WTC11 (cell line): ENCODE results near the gene NPAT. TPM values are rescaled to one million over a fixed set of nuclear protein-coding genes. Genes with fewer than 3 reads are reported as not detected.

ENCODE experiments used
- ATAC-seq: fragments of 200-7000 bp; cut with Tn5 transposase; 2 replicates; pipeline ENCODE4 v1.10.0; 2021; ENCODE audit warnings: mild to moderate bottlenecking, moderate library complexity
- CTCF ChIA-PET: fragments of 300-600 bp; sonication (Branson Sonifier 250); formaldehyde crosslinking; loops from one replicate; lab custom pipeline; 2021; ENCODE audit warnings: antibody characterized with exemption; lab: Charles Lee
- POLR2A ChIA-PET: fragments of 350-600 bp; sonication (Branson Sonifier 250); formaldehyde crosslinking; loops from one replicate; lab custom pipeline; 2021; ENCODE audit warnings: antibody characterized with exemption; lab: Charles Lee
- DNase-seq: peaks from one replicate; pipeline ENCODE4 v3.0.0; 2021; ENCODE audit warnings: low spot score
- H3K27ac Mint-ChIP-seq: 2 replicates; pipeline ENCODE4 v1.8.0; 2021; ENCODE audit warnings: mixed read lengths
- H3K27me3 Mint-ChIP-seq: 2 replicates; pipeline ENCODE4 v1.8.0; 2021; ENCODE audit warnings: low read depth, mild to moderate bottlenecking, moderate library complexity, mixed read lengths
- H3K36me3 Mint-ChIP-seq: 2 replicates; pipeline ENCODE4 v1.8.0; 2021; ENCODE audit warnings: mixed read lengths
- H3K4me1 Mint-ChIP-seq: 2 replicates; pipeline ENCODE4 v1.8.0; 2022; ENCODE audit warnings: mixed read lengths
- H3K4me3 Mint-ChIP-seq: 2 replicates; pipeline ENCODE4 v1.8.0; 2021; ENCODE audit warnings: mild to moderate bottlenecking, moderate library complexity, mixed read lengths
- H3K9me3 Mint-ChIP-seq: 2 replicates; pipeline ENCODE4 v1.8.0; 2021; ENCODE audit warnings: mixed read lengths
- AFF4 ChIP-seq: sonication (generic); formaldehyde crosslinking; IDR thresholded peaks from 2 replicates; pipeline ENCODE4 v1.8.1; 2023; ENCODE audit warnings: mild to moderate bottlenecking, missing genetic modification reagents, borderline replicate concordance
- AR ChIP-seq: fragments of 250-450 bp; sonication (Bioruptor Pico); IDR thresholded peaks from 2 replicates; pipeline ENCODE4 v1.9.0; 2021; ENCODE audit warnings: mild to moderate bottlenecking
- CREB1 ChIP-seq: sonication (generic); formaldehyde crosslinking; IDR thresholded peaks from 2 replicates; pipeline ENCODE4 v1.8.0; 2023; ENCODE audit warnings: mild to moderate bottlenecking, missing genetic modification reagents
- CREM ChIP-seq: sonication (generic); formaldehyde crosslinking; IDR thresholded peaks from 2 replicates; pipeline ENCODE4 v1.8.1; 2022; ENCODE audit warnings: mild to moderate bottlenecking, missing genetic modification reagents, moderate library complexity
- E2F4 ChIP-seq: sonication (generic); formaldehyde crosslinking; IDR thresholded peaks from 2 replicates; pipeline ENCODE4 v1.8.1; 2022; ENCODE audit warnings: low read depth, mild to moderate bottlenecking, moderate library complexity, missing genetic modification reagents, borderline replicate concordance
- FOXJ3 ChIP-seq: sonication (generic); formaldehyde crosslinking; IDR thresholded peaks from 2 replicates; pipeline ENCODE4 v1.9.0; 2021; ENCODE audit warnings: missing genetic modification reagents, mild to moderate bottlenecking, borderline replicate concordance
- JUN ChIP-seq: sonication (generic); formaldehyde crosslinking; IDR thresholded peaks from 2 replicates; pipeline ENCODE4 v1.8.0; 2023; ENCODE audit warnings: mild to moderate bottlenecking, missing genetic modification reagents
- KAT7 ChIP-seq: sonication (generic); formaldehyde crosslinking; IDR thresholded peaks from 2 replicates; pipeline ENCODE4 v1.8.1; 2023; ENCODE audit warnings: missing genetic modification reagents, mild to moderate bottlenecking, borderline replicate concordance
- MAX ChIP-seq: sonication (generic); formaldehyde crosslinking; IDR thresholded peaks from 2 replicates; pipeline ENCODE4 v1.8.0; 2022; ENCODE audit warnings: mild to moderate bottlenecking, missing genetic modification reagents
- MYBL2 ChIP-seq: sonication (generic); formaldehyde crosslinking; IDR thresholded peaks from 2 replicates; pipeline ENCODE4 v1.8.1; 2023; ENCODE audit warnings: mild to moderate bottlenecking, moderate library complexity, missing genetic modification reagents
- NFE2L1 ChIP-seq: sonication (generic); formaldehyde crosslinking; IDR thresholded peaks from 2 replicates; pipeline ENCODE4 v1.8.1; 2023; ENCODE audit warnings: missing genetic modification reagents
- SMAD3 ChIP-seq: sonication (generic); formaldehyde crosslinking; IDR thresholded peaks from 2 replicates; pipeline ENCODE4 v1.8.0; 2022; ENCODE audit warnings: missing genetic modification reagents, mild to moderate bottlenecking, borderline replicate concordance
- STAT6 ChIP-seq: sonication (generic); formaldehyde crosslinking; conservative IDR thresholded peaks from 2 replicates; pipeline ENCODE4 v1.8.1; 2023; ENCODE audit warnings: mild to moderate bottlenecking, low read depth, missing genetic modification reagents, moderate library complexity
- TEAD1 ChIP-seq: sonication (generic); formaldehyde crosslinking; IDR thresholded peaks from 2 replicates; pipeline ENCODE4 v1.8.0; 2022; ENCODE audit warnings: mild to moderate bottlenecking, missing genetic modification reagents
- ZNF219 ChIP-seq: sonication (generic); formaldehyde crosslinking; IDR thresholded peaks from 2 replicates; pipeline ENCODE4 v1.8.0; 2023; ENCODE audit warnings: missing genetic modification reagents, mild to moderate bottlenecking, borderline replicate concordance
- ZNF512 ChIP-seq: sonication (generic); formaldehyde crosslinking; IDR thresholded peaks from 2 replicates; pipeline ENCODE4 v1.8.1; 2022; ENCODE audit warnings: missing genetic modification reagents, borderline replicate concordance
- ZSCAN18 ChIP-seq: fragments of 250-450 bp; sonication (Bioruptor Pico); IDR thresholded peaks from 2 replicates; pipeline ENCODE4 v2.1.2; 2022; ENCODE audit warnings: mild to moderate bottlenecking, moderate library complexity
- total RNA-seq: library from RNA; stranded (reverse); gene quantifications from 3 replicates; pipeline ENCODE4 v1.2.3, GENCODE V29; 2021

Gene NPAT
- total RNA-seq, 1 experiment from 2014 or later = 17.2 TPM

- Mint-ChIP-seq H3K4me3 (no peak overlapping the region), H3K27me3 (no peaks in the 10 kb centered on the region), H3K27ac (no peak overlapping the region), H3K4me1 (no peaks in the 10 kb centered on the region), H3K9me3 (no peaks in the 10 kb centered on the region), H3K36me3 (peaks cover 69% of the 10 kb centered on the region)
- no peak for ATAC-seq
- CTCF ChIA-PET = no interaction called here
- DNase-seq = no peak
- TF ChIP-seq TEAD1 (CRISPR knock-in tag) = no peak
- no peak for TF ChIP-seq CREM
- no peak for TF ChIP-seq STAT6 (CRISPR knock-in tag)
- no peak for TF ChIP-seq ZSCAN18
- no peak for TF ChIP-seq ZNF219
- no peak for TF ChIP-seq ZNF512
- no peak for TF ChIP-seq NFE2L1 (CRISPR knock-in tag)
- TF ChIP-seq JUN (CRISPR knock-in tag) = no peak
- POLR2A ChIA-PET = no interaction called here
Measured at GRCh38 chr11:108170184-108170583, 52.3 kb downstream of the NPAT start.

- ChIA-PET POLR2A (no interaction called here), CTCF (no interaction called here)
- peaks cover 53% of the 10 kb centered on the region for H3K36me3 Mint-ChIP-seq
- H3K27ac Mint-ChIP-seq = no peak overlapping the region
- TF ChIP-seq NFE2L1 (CRISPR knock-in tag) = no peak
- no peak for TF ChIP-seq SMAD3
- no peak for TF ChIP-seq FOXJ3 (CRISPR knock-in tag)
- no peak for TF ChIP-seq KAT7 (CRISPR knock-in tag)
- TF ChIP-seq AR (CRISPR knock-in tag) = no peak
- TF ChIP-seq STAT6 (CRISPR knock-in tag) = no peak
- no peak for TF ChIP-seq MYBL2 (CRISPR knock-in tag)
- TF ChIP-seq MAX (CRISPR knock-in tag) = no peak
- no peak for TF ChIP-seq AFF4 (CRISPR knock-in tag)
- TF ChIP-seq CREB1 (CRISPR knock-in tag) = no peak
- no peak for TF ChIP-seq E2F4 (CRISPR knock-in tag)
- H3K4me1 Mint-ChIP-seq = no peaks in the 10 kb centered on the region
- H3K9me3 Mint-ChIP-seq = no peaks in the 10 kb centered on the region
- no peak for DNase-seq
- no peaks in the 10 kb centered on the region for H3K27me3 Mint-ChIP-seq
- H3K4me3 Mint-ChIP-seq = no peak overlapping the region
- no peak for ATAC-seq
Measured at GRCh38 chr11:108167624-108168023, 54.8 kb downstream of the NPAT start.
